HG03066 (cell line): ENCODE results near the gene DDX41.
"Not testable (repeated sequence)": the region's sequence is repeated elsewhere in the genome, so short reads cannot be mapped to it uniquely, and the experiment has no call there.

ENCODE experiments used
- ATAC-seq: cut with Tn5 transposase; IDR thresholded peaks from one replicate; pipeline ENCODE4 v1.9.1; 2021; ENCODE audit warnings: low read depth; ENCODE audit not compliant: unreplicated experiment

The DDX41 gene

DNA sequence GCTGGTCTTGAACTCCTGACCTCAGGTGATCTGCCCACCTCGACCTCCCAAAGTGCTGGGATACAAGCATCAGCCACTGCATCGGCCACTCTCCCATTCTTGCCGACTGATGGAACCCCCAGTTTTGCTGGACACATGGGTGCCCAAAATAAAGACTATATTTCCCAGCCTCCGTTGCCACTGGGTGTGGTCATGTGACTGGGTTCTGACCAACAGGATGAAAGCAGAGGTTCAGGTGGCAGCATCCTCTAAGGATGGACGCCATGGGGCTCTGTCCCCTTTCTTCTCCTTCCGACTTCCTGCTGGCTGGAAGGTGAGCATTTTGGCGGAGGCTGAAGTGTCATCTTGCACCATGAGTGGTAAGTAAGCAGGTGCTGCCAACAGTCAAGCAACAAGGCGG is 29.6 kb downstream of the DDX41 start:
- ATAC-seq, result no peak

GRCh38 chr5:177486256-177486655 is 30.5 kb downstream of the DDX41 start:
- ATAC-seq, result no peak

DNA sequence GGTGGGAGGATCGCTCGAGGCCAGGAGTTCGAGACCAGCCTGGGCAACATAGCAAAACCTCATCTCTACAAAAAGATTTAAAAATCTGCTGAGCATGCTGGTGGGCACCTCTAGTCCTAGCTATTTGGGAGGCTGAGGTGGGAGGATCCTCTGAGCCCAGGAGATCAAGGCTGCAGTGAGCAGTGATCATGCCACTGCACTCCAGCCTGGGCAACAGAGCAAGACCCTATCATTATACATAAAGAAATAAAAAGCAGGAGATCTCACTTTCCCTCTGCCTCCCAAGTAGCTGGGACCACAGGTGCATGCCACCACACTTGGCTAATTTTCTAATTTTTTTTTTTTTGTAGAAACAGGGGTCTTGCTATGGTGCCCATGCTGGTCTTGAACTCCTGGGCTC is 31.0 kb downstream of the DDX41 start:
- not testable (repeated sequence) for ATAC-seq

GRCh38 chr5:177484902-177485549 is 31.7 kb downstream of the DDX41 start:
- ATAC-seq, result no peak

DNA sequence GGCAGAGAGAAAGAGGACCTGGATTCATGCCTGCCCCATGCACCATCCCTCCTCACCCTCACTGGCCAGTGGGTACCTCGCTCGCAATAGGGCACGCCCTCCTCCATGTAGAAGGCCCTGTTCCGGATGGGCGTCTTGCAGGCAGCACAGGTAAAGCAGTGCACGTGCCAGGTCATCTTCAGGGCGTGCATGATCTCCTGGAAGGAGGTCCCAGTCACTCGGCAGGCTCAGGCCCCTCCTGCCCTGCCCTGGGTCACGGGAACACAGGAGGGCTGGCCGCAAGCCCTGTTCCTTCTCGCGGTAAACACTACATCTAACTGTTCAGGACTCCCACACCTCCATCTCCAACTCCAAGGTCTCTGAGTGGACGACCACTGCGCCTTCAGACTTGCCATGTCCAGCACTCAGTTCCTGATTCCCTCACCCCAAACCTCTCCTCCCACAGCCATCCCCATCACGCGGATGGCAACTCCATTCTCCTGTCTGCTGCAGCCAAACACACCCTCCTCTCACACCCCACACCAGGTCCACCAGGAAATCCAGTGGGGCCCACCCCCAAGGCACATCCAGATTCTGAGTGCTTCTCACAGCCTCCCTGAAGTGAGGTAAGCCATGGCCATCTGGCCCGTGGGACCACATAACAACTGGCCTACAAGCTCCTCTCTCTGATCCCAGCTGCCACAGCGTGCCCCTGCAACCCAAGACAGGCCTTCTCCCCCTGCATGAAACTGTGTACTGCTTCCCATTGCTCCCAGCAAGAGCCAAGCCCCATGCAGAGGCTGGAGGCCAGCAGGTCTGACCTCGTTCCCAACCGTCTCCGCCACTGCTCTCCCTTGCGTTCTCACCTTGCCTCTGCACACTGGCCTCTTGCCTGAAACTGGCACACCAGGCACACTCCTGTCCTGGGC is 32.5 kb downstream of the DDX41 start:
- no peak for ATAC-seq

GRCh38 chr5:177483042-177483441 is 33.7 kb downstream of the DDX41 start:
- no peak for ATAC-seq

DNA sequence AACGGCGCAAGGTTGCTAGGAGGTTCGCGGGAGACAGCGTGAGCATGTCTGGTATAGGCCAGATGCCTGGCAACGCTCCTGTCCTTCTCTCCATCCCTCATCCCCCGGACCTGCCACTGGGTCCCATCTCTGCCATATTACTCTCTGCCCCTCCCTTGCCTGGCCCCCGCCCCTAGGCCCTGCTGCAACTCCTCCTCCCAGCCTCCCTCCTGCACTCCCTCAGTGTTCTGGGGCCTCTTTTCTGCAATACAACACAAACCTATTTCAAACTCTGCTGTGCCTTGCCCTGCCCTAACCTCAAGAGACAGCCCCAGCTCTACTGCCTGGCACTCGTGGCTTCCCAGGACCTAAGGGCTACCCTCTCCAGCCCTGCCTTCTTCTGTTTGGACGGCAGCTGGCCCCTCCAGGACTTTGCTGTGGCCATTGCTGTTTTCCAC is 34.4 kb downstream of the DDX41 start:
- no peak for ATAC-seq

DNA sequence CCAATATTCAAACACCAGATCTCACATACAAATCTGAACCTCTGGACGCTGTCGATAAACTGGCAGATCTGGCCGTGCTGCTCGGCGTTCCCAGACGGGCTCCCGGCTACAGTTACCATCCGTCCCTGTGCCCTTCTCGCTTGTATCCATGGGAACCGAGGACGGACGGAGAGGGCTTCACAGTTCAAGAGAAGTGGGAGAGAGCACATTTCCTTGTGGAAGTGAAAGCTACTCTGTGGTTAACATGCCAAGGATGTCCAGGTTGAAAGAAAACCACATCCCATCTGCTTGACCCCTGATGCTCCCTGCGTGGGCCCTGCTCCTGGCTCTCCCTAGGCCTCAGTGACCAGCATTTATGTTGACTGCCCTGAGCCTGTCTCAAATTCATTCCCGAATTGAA is 37.0 kb downstream of the DDX41 start:
- ATAC-seq, result no peak

DNA sequence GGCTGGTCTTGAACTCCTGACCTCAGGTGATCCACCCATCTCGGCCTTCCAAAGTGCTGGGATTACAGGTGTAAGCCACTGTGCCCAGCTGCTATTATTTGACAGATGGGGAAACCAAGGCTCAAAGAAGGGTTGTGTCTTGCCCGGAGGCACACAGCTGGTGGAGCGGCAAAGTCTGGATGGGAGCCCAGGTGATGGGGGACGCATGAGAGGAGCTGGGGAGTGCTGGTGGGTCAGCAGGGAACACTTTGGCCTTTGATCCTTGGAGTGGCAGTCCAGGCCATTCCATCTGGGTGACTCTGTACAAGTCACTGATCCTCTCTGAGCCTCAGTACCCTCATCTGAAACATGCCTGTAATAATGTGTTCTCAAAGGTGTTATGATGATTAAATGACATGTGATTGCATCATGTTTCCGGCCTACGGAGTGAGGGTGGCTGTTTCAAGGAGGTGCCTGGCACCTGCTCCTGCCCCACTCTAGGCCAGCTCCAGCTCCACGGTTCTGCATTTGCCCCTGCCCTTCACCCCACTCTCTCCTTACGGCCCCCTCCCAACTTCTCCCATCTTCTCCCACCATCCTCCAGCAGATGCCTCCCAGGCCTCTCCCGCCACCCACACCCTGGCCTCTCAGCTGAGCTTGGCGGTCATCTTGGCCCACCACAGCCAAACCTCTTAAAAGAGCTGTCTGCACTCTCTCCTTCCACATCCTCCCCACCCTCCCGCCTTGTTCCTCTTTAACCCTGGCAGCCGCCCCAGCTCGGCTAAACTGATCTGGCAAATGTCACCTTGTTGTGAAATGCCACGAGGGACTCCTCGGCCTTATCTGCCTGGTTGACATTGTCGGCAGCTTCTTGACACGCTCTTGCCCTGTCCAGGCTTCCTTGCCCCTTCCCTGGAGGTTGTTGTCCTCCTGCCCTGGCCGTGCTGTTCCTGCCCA is 37.8 kb downstream of the DDX41 start:
- no peak for ATAC-seq

GRCh38 chr5:177477701-177478477 is 38.9 kb downstream of the DDX41 start:
- ATAC-seq, result no peak

DNA sequence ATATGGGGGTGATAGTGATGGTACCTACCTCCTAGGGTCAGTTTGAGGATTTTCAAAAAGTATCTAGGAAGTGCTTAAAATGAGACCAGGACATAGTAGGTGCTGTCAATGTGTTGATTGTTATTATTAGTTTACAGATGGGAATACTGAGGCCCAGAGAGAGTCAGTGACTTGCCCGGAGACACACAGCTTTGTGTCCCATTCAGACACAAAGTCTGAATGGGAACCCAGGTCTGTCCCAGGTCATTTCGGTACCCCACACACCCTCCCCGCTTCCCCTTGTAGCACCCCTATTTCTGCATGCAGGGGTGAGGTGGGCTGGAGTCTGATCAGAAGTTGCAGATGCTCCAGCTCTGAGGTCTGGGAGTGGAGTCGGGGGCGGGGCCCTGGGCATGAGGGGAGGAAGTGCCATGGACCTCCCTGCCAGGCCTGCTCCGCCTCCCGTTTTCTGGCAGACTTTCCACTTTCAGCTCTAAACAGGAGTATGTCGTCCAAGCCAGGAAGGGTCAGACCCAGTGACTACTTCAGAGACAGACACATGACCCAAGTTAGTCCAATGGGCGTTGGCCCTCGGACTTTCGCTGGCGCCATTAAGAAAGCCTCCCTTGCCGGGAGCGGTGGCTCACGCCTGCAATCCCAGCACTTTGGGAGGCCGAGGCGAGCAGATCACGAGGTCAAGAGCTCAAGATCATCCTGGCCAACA is 40.1 kb downstream of the DDX41 start:
- no peak for ATAC-seq

DNA sequence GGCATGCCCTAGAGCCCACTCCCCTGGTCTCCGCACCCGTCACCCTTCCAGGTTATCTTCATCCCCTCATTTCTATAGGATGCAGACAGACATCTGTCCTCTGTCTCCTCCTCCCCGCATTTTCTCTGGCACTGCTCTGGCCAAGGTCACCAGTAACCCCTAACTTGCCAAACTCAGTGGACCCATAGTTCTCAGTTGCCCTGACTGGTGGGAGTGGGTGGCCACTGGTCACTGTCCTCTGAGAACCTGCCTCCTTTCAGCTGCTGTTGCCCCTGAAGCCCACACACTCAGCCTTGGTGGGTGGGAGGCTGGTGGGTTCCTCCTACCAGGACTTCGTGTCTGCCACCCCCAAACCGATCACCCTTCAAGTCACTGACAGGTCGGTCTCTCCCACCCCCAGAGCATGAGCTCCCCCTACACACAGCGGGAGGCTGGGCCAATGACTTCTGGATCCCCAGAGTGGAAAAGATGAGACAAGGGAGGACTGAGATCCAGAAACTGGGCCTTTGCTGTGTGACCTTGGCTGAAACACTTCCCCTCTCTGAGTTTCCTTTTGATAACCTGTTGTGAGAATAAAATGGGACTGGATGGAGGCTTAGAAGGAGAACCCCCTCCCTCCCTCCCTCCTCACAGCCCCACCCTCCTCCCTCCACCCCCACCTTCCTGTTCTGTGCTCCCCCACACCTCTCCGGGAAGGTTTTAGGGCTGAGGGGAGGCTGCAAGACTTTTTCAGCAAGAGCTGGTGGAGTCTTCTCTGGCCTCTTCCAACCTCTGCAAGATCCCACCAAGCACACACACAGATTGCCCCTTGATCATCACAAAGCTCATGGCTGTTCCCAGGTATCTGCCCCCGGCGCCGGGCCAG is 41.0 kb downstream of the DDX41 start:
- ATAC-seq, result no peak

- no peak for ATAC-seq
These were observed 41.8 kb downstream of the DDX41 start for GRCh38 chr5:177474846-177475562.

GRCh38 chr5:177474002-177474476 is 42.7 kb downstream of the DDX41 start:
- no peak for ATAC-seq

GRCh38 chr5:177473443-177474001 is 43.2 kb downstream of the DDX41 start, which contains the start of gene DBN1:
Gene DBN1 (minus strand): TSS chr5:177473634. CDS start chr5:177473521, 113 bp downstream.
- no peak for ATAC-seq

DNA sequence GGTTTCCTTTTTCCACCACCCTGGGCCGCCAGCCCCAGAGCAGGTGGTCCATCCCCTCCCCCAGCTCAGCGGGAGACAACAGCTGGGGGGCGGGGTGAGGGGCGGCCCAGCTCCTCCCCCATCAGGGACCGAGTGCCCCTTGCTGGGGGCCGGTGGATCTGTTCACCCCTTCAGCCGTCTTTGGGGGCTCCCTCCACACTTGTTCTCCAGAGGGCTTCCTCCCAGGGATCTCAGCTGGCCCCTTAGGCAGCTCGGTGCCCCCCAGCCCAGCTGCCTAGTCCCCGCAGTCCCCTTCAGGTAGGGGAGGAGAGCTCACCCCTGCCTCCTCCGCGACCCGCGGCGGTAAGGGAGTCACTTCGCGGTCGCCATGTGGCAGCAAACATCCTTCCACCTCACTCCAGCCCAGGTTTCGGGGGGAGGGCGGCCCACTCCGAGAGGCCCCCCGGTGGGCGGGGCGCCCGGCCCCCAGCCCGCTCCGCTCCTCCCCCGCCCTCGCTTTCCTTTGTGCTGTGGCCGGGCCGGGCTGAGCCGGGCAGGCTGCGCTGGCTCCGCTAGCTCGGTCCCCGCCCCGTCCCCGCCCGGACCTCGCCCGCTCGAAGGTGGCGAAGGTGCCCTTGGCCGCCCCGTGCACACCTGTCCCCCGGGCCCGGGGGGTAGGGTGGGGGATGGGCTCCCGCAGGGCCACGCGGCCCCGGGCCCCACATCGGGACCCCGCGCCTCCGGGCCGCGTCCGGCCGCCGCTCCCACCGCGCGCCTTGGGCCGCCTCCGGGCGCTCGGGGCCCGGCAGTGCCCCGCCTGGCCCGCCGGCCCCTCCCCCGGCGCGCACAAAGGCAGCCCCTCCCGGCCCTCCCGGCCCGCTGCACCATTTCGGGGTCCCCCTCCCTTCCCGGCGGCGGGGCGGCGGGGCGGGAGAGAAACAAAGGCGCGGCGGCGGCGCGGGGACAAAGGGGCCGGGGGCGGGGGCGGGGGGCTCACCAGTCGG is 44.0 kb downstream of the DDX41 start:
- no peak for ATAC-seq
